ENCODE measurements around the gene CORO6.
A peak's percentile ranks its signal among the peaks of the same experiment; 100 is the strongest.

Gene CORO6

GRCh38 chr17:29589524-29590410, 32.9 kb downstream of the CORO6 start, which contains the start of gene GIT1:
GIT1 (minus strand) TSS chr17:29589648; CDS start chr17:29589378, 270 bp downstream.
- DNase-seq: peak; percentile 82

DNA sequence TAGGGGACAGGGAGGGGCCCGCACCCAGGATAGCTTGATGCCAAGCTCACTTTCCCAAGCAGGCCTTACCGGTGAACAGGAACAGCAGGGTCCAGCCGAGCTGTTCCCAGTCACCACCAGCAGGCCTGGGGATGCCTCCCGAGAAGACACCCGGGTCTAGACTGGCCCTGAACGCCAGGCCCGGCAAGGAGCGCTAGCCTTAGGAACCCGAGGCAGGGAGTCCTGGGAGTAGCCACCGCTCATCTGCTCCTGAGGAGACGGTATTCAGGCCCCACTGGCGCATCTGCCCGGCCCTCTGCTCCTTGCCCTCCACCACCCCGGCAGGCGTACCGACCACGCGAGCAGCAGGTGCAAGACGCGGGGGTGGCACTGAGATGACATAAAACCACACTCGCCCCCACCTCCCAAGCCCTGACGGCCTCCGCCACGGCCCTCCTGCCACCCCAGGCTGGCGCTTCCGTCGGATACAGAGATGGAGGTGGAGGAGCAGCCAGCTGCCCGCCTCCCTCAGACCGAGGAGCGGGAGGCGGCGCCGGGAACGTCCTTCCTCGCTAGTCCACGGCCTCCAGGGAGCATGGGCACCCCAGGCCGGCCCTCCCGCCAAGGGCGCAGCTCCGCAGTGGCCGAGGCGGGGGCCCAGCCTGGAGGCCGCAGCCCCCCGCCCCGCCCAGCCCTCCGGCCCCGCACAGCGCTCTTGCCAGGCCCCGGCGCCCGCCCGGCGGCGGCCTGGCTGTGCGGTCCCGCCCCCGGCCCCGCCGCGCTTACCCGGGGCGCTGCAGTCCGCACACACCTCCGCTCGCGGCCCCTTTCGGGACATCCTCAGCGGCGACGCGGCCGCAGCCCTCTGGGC, 33.9 kb downstream of the CORO6 start:
- no peak for DNase-seq

DNA sequence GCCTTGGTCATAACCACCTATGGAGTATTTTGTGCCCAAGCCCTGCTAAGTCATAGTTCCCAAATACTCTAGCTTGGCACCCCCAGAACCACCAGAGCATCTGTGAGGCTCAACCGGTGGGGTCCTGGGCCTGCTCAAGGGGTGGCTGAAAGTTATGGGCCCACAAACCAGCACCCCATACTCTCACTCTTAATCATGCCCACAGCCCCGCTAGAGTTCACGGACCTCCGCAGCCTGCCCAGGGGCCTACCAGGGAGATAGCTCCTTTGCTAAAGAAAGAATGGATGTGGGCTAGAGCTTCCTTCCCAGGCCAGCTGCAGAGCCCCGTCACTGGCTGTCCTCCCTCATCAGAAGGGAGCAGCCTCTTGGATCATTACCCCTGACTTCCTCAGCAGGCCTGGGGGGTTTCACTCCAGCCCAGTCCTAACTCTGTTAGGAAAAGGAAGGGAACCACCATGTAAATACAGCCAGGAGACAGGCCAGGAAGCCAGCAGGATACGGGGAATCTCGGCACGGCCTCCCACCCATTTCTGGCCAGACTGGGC, 34.6 kb downstream of the CORO6 start:
- no peak for DNase-seq

DNA sequence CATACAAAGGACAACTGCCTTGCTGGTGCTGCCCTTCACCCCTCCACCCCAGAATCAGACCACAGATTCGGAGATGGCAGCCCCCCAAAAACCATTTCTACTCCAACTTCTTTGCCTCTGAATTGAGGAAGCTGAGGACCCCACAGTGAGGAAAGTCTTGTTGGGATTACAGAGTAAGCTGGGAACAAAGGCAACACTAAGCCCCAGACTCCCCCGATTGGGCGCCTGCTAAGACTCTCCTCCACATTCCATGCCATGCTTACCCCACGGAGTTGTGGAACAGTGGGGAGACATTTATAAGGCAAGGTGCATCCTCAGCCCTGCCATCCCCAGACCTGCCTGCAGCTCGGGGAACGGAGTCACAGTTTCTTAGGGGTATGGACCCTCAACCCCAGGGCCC, 35.1 kb downstream of the CORO6 start:
- no peak for DNase-seq

GRCh38 chr17:29586676-29587469, 35.8 kb downstream of the CORO6 start:
- DNase-seq: no peak

DNA sequence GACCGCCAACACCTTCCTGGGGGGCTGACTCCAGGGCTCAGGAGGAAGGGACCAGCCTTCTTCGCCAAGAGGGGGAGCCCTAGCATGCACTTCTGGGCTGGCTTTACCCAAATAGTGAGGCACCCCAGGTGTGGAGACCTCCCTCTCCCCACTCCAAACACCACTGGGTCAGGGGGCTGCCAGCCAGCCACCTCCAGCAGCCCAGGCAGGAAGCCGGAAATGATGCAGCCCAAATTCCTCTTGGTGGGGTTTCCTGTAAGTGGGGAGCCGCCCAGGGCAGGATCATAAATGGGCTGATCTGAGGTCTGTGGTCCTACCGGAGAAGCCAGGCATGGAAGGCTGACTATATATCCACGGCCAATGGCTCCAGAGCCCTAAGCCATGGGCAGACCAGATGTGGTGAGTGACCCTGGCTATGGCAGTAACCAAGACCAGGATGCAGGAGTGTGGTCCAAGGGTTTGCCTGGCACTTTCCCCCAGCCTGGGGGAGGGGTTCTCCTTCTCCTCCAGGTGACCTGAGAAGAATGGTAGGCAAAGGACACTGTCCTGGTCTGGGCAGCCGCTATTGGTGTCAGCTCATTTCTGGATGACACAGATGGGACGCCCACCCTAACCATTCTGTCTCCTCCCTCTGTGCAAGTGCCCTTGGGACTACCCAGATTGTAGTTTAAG, 37.5 kb downstream of the CORO6 start:
- DNase-seq: no peak

- no peak for DNase-seq
These were observed 38.1 kb downstream of the CORO6 start for GRCh38 chr17:29584452-29585079.

DNA sequence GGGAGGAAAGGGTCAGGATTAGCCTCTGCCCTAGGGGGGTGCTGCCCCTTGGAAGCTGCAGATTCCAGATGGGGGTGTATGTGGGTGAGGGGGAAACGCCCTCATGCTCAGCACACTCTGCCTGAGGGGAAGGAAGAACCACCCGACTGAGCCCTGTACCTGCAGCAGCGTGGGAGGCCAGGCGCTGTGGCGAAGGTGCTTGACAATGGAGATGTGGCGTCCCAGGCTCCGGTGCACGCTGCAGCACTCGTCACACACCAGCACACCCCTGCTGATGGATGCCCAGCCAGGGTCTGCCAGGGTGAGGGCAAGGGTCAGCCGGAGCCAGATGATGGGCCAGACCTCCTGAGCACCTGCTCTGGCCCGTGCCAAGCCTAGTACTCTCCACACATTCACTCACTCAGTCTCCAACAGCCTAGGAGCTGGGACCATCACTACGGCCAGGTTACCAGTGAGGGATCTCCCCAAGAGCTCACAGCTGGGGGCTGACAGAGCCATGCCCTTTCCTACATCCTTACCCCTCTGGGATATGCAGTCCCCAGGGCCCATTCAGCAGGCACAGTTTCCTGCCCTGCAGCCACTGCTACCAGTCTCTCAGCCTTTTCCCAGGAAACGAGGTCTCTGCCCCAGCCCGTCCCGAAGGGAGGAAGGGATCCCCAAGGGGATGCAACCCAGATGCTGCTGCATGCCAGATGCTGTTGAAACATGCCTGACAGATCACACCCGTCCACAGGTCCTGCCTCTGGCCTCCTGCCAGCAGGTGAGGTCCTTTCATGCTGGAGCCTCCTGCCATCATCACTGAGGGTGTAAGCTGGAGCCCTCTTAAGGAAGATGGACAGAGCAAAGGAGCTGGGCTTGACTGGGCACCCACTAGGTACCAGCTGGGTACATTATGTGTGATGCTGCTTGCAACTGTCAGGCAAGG, 39.1 kb downstream of the CORO6 start:
- DNase-seq: no peak

GRCh38 chr17:29582772-29583171, 39.9 kb downstream of the CORO6 start:
- DNase-seq: no peak

GRCh38 chr17:29582254-29582765, 40.4 kb downstream of the CORO6 start:
- DNase-seq: no peak

DNA sequence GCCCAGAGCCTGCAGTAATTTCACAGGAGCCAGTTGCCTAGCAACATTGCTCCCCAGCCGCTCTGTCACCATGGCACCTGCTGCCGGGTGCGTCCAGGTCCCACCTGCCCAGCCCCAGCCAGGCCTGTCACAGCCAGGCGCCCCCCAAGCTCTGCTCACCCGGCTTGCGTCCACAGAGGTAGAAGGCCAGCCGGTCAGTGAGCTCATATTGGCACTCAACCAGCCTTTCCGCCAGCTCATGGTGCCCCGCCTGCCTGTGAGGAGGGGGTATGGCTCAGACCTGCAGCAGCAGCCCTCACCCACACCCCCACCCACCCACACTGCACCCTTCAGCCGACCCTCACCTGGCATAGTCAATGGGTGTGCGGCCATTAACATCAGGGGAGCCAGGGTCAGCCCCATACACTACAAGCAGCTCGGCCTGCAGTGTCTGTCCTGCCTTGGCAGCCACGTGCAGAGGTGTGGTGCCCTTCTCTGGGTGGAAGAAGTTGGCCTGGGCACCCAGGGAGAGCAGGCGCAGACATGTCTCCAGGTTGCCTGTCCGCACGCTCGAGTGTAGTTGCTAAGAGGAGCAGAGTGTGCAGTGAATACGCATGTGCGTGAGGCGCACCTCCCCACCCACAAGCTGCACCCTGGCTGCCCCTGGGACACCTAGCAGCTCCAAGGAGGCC, 41.0 kb downstream of the CORO6 start:
- no peak for DNase-seq

DNA sequence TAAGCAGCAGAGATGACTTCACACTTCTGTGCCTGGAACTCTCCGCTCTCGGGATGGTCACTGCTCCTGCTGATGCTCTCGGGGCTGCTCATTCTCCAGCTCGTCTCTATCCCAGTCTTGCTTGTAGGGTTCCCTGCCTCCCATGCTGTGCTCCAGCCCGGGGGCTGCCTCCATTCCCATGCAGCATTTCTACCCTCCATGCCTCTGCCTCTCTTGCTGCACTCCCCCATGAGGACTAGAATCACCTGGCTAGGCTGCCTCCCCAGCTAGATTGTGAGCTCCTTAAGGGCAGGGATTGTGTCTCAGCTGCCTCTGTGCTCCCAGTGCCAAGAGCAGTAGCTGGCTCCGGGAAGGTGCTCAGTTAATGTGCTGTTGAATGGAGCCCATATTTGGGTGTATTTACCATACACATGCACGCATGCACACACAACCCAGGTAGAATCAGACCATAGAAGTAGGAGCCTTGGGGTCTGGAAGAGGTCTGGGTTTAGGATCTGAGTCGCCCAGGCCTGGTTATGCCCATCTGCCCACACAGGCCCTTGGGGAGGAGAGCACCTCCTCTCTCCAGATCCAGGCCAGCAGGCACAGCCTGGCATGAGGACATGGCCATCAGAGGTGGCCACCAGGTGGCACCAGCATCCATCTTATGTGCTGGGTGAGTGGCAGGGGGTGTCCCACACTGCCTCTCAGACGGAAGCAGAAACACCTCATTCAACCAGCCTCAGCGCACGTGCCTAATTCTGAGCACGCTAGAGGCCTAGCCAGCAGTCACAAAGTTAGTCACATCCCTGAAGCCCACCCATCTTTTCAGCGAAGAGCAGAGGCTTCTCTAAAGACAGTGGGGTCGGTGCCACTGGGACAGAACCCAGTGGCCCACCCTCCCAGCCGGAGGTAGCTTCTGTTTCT, 42.6 kb downstream of the CORO6 start:
- peak; percentile 61 for DNase-seq

DNA sequence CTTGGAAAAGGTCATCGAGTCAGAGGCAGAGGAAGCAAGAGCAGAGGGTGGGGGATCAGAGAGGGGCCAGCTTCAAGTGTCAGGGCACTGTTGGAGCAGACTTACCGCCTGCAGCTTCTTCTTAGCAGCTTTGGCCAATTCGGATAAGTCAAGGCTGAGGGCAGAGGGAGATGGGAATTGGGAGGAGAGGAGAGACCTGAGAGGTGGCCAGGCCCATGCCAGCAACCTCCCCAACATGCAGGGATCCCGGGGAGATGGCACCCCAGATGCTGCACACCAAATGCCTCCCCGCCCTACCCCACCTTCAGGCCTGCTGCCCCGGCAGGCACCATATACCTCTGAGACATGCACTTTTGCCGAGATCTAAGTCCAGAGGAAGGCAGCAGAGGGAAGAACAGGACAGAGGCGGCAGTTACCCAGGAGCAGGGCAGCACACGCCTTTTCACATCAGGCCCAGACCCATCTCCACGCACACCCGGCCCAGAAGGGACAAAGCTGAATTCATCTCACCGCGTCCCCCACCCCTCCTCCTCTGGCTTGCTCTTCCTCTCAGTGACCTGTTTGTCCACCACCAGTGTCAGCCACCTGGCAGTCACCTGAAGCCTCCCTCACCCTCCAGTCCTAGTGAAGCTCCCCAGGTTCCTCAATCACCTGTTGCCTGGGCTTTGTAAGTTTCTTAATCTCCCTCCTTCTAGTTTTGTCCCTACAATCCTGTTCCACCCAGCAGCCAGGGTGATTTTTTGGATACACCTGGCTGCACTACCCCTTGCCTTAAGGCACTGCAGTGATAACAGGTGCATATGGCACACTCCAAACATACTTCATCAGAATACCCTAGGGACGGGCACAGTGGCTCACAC, 43.9 kb downstream of the CORO6 start:
- no peak for DNase-seq

- no peak for DNase-seq
These were observed 45.1 kb downstream of the CORO6 start for GRCh38 chr17:29577385-29578211.

DNA sequence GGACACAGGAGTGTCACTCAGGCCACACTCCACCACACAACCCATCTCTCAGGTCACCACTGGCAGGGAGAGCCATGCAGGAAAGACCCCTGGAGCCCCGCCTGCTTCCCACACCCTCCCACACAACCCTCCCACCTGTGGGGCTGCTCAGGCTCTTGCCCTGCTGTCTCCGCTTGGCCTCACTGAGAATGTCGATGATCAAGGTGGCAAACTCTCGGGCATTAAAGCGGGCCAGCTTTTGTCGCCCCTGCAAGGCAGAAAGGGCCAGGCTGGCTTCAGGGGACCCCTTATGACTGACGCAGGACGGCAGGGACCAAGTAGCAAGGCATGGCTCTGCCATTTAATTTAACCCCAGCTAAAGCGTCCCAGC, 45.7 kb downstream of the CORO6 start:
- no peak for DNase-seq

DNA sequence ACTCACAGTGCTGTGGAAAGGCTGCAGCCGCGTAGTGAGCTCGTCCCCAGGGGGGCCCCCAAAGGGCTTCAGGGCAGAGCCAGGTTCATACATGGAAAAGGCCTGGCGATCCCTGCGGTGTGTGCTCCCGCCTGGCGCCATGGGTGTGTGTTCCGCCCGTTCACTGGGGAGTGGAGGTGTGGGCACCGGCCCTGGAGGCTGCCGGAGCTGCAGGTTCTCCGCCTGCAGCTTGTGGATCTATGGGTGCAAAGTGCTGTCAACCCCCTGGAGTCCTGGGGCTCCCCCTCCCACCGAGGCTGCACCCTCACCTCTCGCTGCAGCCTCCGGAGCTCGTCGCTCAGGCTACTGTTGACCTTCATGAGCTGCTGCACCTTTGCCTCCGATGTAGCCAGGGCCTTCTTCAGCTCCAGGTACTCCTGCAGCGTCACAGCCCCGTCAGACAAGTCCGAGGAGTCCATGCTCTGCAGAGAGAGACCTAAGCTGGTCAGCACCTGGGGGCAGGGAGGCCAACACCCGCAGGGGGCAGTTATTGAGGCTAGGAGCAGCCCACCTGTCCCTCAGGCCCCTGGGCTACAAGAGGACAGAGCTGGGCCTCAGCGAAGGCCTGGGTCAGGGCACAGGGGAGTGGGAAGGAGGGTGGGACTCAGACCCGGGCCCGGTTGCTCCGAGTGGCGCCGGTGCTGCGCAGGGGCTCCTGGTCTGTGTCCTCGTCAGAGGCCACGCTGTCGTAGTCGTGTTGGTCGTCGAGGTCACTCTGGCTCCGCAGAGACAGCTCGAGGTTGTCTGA, 46.3 kb downstream of the CORO6 start:
- DNase-seq: no peak
